ENCODE results near the gene PDCD1.
"Not testable (repeated sequence)": the region's sequence is repeated elsewhere in the genome, so short reads cannot be mapped to it uniquely, and the experiment has no call there.

The PDCD1 gene

DNA sequence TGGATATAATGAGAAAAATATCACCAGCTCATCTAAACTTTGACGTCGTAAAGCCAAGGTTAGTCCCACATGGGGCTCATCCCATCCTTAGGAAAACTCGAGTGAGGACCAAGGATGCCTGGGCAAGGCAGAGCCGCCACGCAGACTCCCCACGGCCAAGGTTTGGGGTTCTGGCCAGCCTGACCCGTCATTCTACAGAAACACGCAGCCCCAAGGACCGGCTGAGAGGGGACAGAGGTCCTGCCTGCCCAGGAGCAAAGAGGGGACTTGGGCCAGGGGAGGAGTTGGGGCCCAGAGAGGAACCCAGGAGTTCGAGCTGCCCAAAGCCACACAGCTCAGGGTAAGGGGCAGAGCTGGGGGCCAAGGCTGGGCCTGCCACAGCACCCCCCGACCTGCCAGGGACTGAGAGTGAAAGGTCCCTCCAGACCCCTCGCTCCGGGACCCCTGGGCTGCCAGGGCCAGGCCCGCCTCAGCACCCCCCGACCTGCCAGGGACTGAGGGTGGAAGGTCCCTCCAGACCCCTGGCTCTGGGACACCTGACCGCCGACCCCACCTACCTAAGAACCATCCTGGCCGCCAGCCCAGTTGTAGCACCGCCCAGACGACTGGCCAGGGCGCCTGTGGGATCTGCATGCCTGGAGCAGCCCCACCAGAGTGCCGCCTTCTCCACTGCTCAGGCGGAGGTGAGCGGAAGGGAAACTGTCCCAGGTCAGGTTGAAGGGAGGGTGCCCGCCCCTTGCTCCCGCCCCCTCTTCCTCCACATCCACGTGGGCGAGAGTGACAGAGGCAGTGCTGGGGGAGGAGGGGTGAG lies at the start of gene PDCD1:
Gene PDCD1, minus strand, starts transcription at position 689 of the 811 bp plus-strand sequence. Its CDS starts 56 bp downstream, at position 633.
- no peak for FAIRE-seq

DNA sequence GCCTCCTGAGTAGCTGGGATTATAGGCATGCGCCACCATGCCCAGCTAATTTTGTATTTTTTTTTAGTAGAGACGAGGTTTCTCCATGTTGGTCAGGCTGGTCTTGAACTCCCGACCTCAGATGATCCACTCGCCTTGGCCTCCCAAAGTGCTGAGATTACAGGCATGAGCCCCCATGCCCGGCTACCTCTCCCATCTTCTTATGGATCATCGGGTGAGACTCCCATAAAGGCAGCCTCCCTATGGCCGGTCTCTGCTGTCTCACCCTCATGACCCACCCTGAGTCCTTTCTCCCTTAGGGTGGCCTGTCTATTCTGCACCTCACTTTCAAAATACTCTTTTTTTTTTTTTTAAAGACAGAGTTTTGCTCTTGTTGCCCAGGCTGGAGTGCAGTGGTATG lies 49.1 kb upstream of the PDCD1 start:
- not testable (repeated sequence) for FAIRE-seq

DNA sequence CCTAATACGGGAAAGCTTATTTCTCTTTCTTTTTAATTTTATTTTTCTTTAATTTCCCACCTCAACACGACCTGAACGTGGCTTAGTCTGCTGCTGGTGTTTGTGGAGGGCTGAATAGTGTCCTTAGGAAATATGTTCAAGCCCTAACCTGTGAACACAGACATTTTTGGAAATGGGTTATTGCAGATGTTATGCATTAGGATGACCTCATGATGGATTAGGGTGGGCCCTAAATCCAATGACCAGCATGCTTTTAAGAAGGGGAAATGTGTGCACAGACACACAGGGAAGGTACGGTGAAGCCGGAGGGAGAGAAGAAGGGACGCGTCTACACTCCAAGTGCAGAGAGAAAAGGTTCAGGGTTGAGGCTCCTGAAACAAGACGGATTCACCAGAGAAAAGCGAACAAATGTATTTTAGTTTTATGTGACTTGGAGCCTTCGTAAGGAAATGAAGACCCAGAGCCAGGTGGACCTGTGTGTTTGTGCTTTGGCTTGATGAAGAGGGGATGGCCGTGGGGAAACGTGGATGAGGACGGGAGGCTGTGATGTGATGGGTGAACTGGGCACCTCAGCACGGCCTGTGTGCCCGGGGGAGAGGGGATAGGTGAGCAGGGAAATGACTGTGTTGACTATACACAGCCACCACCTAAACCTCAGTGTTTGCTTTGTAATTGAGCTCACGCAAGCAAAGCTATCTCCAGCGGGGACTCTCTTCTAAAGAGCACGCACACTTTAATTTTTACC lies 48.3 kb upstream of the PDCD1 start:
- no peak for FAIRE-seq

DNA sequence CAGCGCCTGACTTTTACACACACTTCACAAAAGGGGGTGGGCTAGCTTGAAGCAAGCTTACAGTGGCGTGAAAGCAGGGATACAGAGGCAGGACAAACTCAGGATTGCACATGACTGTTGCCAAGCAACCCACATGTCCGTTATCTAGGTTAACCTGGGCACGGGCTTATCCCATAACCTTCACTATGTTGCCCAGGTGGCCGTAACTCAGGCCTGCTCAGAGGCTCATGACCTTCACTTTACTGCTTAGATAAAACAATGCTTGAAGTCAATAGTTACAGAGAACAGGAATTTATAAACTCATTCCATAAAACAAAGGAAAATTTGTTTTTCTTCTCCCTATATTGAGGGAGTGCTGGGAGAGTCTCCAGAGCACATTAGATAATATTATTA lies 47.7 kb upstream of the PDCD1 start:
- not testable (repeated sequence) for FAIRE-seq

DNA sequence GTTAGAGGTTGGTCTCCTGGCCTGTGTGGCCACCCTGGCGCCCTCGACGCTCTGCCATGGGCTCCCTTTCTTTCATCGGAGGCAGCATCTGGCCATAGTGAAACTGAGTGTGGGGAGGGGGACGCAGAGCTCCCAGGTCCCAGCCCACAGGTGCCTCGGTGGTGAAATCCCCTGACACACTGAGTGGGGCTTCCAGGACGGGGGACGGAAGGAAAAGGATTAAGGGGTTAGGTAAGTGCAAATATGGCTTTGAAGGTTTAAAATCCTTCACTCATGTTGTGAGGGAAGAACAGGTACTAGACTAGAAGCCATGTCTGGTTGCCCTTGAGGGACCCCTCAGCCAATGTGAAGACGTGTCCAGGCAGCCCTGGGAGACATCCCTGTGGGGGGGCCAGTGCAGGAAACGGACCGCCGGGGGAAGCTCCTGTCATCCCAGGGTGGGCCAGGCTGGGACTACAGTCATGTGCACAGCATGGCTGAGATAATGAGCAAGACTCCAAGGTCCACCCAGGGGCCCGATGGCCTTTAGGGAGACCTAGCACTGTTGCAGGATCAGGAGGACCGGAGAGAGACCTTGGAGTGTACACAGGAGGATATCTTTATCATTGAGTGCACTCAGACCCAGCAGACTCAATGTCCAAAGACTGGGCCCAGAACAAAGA lies 47.2 kb upstream of the PDCD1 start:
- FAIRE-seq = no peak

- FAIRE-seq = no peak
Observed at GRCh38 chr2:241904791-241905710, 46.4 kb upstream of the PDCD1 start.

DNA sequence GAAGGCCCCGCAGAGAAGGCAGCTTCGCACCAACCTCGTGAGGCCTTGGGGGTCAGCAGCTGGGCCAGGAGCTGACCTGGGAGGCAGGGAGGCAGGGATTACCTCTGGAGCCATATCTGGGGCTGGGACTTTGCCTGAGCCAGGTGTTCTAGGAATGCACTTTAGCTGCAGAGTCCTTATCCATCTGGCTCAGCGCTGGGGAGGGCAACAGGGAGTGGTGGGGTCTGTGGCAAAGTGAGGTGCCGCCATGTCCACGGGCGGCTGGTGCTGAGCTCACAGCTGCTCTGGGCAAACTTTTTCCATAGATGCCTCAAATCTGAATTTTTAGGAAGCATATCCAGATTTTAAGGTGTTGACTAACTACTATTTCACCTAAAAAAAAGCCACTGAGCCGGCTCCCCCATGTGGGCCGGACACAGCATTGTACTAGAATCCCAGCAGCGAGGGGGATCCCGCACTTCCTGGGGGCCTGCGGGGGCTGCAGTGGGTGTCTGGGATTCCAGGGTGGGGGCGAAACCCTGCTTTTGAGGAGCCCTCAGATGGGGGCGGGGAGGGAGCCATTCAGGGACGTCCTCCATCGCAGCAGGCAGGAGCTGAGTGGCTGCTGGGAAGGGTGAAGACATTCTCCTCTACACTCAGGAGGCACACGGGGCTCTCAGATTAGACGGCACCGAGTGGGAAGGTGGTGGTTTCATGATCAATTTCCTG lies 45.5 kb upstream of the PDCD1 start:
- no peak for FAIRE-seq

DNA sequence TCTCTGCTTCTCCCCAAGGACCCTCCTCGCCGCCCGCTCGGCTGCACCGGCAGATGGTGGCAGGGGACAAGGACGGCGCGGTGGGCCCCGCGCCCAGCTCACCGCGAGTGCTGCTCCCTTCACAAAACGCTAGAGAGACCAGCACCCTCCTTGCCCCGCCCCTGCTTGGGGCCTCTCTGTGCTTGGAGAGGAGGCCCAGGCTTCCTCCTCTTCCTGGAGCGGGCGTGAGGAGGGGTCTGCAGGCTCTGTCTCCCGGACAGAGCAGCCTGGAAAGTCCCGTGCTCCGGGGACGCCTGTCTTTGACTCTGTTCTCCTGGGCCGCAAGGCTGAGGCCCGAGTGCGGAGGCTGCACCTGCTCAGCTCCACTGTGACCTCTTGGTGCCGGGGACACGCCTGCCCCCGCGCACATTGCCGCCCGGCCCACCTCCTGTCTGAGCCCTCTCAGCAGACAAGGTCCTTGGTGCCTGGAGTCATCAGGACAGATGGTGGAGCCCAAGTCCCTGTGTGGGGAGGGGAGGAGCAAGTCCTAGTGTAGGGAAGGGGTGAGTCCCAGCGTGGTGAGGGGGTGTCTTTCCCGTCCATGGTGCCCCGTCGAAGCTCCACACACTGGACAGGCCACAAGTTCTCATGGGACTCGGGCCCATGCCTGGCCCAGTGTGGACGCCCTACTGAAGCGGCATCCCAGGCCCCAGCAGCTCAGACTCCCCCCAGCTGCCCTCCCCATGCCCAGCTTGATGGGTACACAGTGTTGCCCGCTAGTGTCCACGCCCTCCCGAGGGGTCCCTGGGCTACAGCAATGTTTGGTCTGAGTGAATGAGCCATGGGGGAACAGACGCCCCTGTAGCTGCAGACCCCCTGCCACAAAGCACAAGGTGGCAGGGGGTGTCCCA lies 44.7 kb upstream of the PDCD1 start:
- no peak for FAIRE-seq

GRCh38 chr2:241902357-241902991 lies 43.8 kb upstream of the PDCD1 start:
- FAIRE-seq = no peak

- no peak for FAIRE-seq
Observed at GRCh38 chr2:241901500-241902351, 43.0 kb upstream of the PDCD1 start.

DNA sequence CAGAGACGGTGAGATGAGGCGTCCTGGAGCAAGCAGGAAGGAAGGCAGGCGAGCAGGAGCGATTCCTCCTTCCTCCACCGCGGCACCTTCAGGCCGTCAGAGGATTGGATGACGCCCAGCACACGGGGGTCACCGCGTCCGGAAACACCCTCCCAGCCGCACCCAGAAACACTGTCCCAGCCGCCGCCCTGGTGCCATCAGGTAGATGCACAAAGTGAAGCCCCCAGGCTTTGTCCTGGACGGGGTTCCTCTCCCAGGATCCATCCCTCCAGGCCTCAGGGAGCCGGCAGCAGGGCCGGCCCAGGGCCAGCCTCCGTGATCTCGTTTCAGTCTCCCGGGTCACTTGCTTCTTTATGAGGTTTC lies 42.3 kb upstream of the PDCD1 start:
- FAIRE-seq = no peak

- no peak for FAIRE-seq
Observed at GRCh38 chr2:241900251-241901017, 41.7 kb upstream of the PDCD1 start.

- FAIRE-seq = no peak
Observed at GRCh38 chr2:241898463-241899270, 40.0 kb upstream of the PDCD1 start.

DNA sequence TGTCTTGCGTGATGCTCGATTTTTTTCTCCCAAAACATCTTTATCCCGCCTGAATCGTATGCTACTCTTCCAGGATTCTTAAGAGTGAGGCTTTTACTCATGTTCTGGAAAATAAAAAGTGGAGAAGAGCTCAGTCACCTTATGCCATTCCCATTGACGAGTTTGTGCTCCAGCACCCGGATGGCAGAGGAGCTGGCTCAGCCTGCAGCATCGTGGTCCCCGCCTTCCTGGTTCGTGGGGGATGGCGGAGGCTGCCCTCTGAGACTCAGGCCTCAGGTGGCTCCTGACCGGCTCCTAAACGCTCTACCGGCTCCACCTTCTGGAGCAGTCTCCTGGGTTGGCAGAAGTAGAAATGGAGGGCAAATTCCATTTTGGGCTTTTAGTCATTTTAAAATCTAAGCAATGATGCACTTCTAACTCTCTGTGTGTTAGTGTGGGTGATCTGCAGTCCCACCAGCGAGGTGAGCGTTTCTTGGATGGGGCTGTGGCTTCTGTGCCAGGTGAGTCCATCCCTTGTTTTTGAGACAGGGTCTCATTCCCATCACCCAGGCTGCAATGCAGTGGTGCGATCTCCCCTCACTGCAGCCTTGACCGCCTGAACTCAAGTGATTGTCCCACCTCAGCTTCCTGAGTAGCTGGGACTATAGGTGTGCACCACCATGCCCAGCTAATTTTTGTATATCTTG lies 38.7 kb upstream of the PDCD1 start:
- FAIRE-seq = no peak

DNA sequence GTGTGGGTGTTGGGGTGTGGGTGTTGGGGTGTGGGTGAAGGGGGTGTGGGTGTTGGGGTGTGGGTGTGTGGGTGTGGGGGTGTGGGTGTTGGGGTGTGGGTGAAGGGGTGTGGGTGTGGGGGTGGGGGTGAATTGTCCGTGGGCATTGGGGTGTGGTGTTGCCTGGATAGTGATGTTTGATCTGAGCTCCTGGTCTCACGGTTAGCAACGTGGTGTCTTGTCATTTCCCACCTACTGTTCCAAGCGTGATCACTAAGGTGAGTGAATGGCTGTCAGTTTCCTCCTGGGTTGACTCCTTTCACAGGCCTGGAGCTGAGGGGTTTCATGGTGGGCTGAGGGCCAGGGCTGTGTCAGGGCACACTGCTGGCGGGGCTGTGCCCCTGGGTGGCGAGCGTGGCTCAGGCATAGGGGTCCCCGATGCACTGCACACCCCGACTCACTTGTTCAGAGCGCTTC lies 38.1 kb upstream of the PDCD1 start:
- FAIRE-seq = no peak

DNA sequence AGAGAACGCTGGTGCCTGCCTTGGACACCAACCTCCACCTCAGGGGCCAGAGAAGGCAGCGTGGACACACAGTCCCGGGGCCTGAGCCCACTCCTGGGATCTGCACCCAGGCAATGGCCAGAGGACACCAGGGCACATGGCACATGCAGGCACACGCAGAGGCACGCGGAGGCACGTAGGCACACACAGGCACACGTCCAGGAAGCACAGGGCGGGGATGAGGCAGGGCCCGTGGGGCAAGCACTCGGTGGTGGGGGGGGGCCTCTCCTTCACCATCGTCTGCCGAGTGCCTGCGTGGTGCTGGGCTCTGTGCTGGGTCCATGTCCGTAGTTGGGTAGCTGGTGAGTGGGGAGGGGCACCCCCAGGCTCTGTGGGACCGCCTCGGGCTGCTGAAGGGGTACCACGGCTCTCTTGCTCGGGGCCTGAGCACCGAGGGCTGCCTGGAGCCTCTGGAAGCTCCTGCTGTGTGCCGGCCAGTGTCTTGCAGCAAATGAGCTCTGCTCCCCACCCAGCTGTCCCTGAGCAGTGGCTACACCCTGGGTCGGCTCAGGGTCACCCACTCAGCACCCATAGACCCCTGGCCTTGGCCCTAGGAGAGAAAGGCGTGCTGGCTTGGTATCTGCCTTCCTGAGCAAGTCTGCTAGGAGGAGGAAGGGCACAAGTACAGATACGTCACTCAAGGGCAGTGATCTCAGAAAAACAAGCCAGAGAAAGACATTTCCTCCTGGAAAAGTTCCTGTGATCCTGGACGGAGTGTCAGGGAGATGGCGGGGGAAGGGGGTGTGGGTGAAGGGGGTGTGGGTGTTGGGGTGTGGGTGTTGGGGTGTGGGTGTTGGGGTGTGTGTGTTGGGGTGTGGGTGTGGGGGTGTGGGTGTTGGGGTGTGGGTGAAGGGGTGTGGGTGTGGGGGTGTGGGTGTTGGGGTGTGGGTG lies 37.3 kb upstream of the PDCD1 start:
- no peak for FAIRE-seq
